ENCODE results near the gene HCN3.
"Not testable (repeated sequence)": the region's sequence is repeated elsewhere in the genome, so short reads cannot be mapped to it uniquely, and the experiment has no call there.

HCN3 gene

GRCh38 chr1:155285631-155286044 lies 8.4 kb downstream of the HCN3 start:
- no peak for DNase-seq (ENCODE audit: low read depth)
- no peak for TF ChIP-seq CTCF (IDR thresholded peaks at IDR 0.05; ENCODE audit: low read depth, low read length, missing control alignments)

GRCh38 chr1:155286544-155286943 lies 9.3 kb downstream of the HCN3 start:
- DNase-seq (ENCODE audit: low read depth) = no peak
- TF ChIP-seq CTCF (IDR thresholded peaks at IDR 0.05; ENCODE audit: low read depth, low read length, missing control alignments) = no peak
- H3K4me3 ChIP-seq (ENCODE audit: low read depth, low read length) = no peak overlapping the region

More at GRCh38 chr1:155285631-155286044, 8.4 kb downstream of the HCN3 start:
- no peak overlapping the region for H3K4me3 ChIP-seq (ENCODE audit: low read depth, low read length)

- no peak for DNase-seq (ENCODE audit: low read depth)
- TF ChIP-seq CTCF (IDR thresholded peaks at IDR 0.05; ENCODE audit: low read depth, low read length, missing control alignments) = no peak
- no peak overlapping the region for H3K4me3 ChIP-seq (ENCODE audit: low read depth, low read length)
Observed at GRCh38 chr1:155287987-155288543, 10.8 kb downstream of the HCN3 start.

GRCh38 chr1:155291006-155291405 lies 13.7 kb downstream of the HCN3 start:
- not testable (repeated sequence) for H3K4me3 ChIP-seq (ENCODE audit: low read depth, low read length); DNase-seq (ENCODE audit: low read depth)

- H3K4me3 ChIP-seq (ENCODE audit: low read depth, low read length) = no peak overlapping the region
- no peak for TF ChIP-seq CTCF (IDR thresholded peaks at IDR 0.05; ENCODE audit: low read depth, low read length, missing control alignments)
- DNase-seq (ENCODE audit: low read depth) = no peak
Observed at GRCh38 chr1:155293086-155293749, 16.0 kb downstream of the HCN3 start.

GRCh38 chr1:155294520-155295182 lies 17.4 kb downstream of the HCN3 start:
- no peak for DNase-seq (ENCODE audit: low read depth)
- H3K4me3 ChIP-seq (ENCODE audit: low read depth, low read length) = no peak overlapping the region
- no peak for TF ChIP-seq CTCF (IDR thresholded peaks at IDR 0.05; ENCODE audit: low read depth, low read length, missing control alignments)

- TF ChIP-seq CTCF (IDR thresholded peaks at IDR 0.05; ENCODE audit: low read depth, low read length, missing control alignments) = no peak
- no peak for DNase-seq (ENCODE audit: low read depth)
- H3K4me3 ChIP-seq (ENCODE audit: low read depth, low read length) = no peak overlapping the region
Observed at GRCh38 chr1:155295183-155295941, 18.1 kb downstream of the HCN3 start.
